ENCODE measurements around the gene RARB.

- TF ChIP-seq CTCF (IDR thresholded peaks at IDR 0.05) = no peak
- TF ChIP-seq ZFX (IDR thresholded peaks at IDR 0.05; ENCODE audit: borderline replicate concordance) = no peak
These were observed 37.3 kb downstream of the RARB start for GRCh38 chr3:25465266-25465860.

Data from 22Rv1 (cell line).